ENCODE results near the gene VPS13D. TPM values are rescaled to one million over a fixed set of nuclear protein-coding genes. Genes with fewer than 3 reads are reported as not detected.

The VPS13D gene
- total and polyA plus RNA-seq, 2 experiments from 2014 or later = 10.7 to 34.9 TPM

GRCh38 chr1:12561121-12561520, 331.3 kb downstream of the VPS13D start:
- DNase-seq (ENCODE audit: low spot score) (no peak), ATAC-seq (no peak)
- no peaks in the 10 kb centered on the region for H3K27me3 ChIP-seq (ENCODE audit: insufficient read depth)
- no peak overlapping the region for H3K4me3 ChIP-seq
- no peaks in the 10 kb centered on the region for H3K9me2 ChIP-seq (ENCODE audit: insufficient read depth)
- H3K79me2 ChIP-seq (replicated peaks; ENCODE audit: insufficient read depth) = no peaks in the 10 kb centered on the region
- TF ChIP-seq JUNB (IDR thresholded peaks at IDR 0.05; ENCODE audit: unreplicated experiment) = no peak
- no peak for TF ChIP-seq CTCF (conservative IDR thresholded peaks at IDR 0.05; ENCODE audit: low read depth in 2 of 2)
- TF ChIP-seq NANOG (IDR thresholded peaks at IDR 0.05; ENCODE audit: borderline replicate concordance) = no peak
- TF ChIP-seq EZH2phosphoT487 (IDR thresholded peaks at IDR 0.05; ENCODE audit: unreplicated experiment) = no peak
- no peak for TF ChIP-seq REST (IDR thresholded peaks at IDR 0.05; ENCODE audit: unreplicated experiment)
- no peak for TF ChIP-seq ZNF331 (CRISPR knock-in tag; IDR thresholded peaks at IDR 0.05; ENCODE audit: low read depth)
- no peak for TF ChIP-seq ETS1 (IDR thresholded peaks at IDR 0.05)
- Mint-ChIP-seq H3K27ac (no peak overlapping the region), H3K4me3 (no peak overlapping the region), H3K36me3 (ENCODE audit: low read depth) (peaks cover 32% of the 10 kb centered on the region), H3K4me1 (peaks cover 5% of the 10 kb centered on the region), H3K27me3 (ENCODE audit: insufficient read depth, low read depth, poor library complexity) (peaks cover 3% of the 10 kb centered on the region), H3K9me3 (peaks cover 44% of the 10 kb centered on the region)
- H3K4me2 ChIP-seq = no peak overlapping the region
- peaks cover 4% of the 10 kb centered on the region; the same call in 1 of the 2 replicates for H3K4me1 ChIP-seq (ENCODE audit: insufficient read depth)
- peaks cover 4% of the 10 kb centered on the region; the same call in 1 of the 2 replicates for H3K36me3 ChIP-seq (ENCODE audit: insufficient read depth)
- no peak overlapping the region for H3K27ac ChIP-seq (ENCODE audit: low read depth)
- H2AFZ ChIP-seq = no peak overlapping the region
- no peaks in the 10 kb centered on the region for H4K20me1 ChIP-seq (replicated peaks; ENCODE audit: insufficient read depth)
- H3F3A ChIP-seq (replicated peaks; ENCODE audit: low read depth) = no peaks in the 10 kb centered on the region

Small RNAs within 50 kb of the gene (microRNA-seq; reads per million reads assigned to microRNA genes)
- gene MIR4632 = not detected

Small RNAs within 50 kb of the gene (small RNA-seq; reads per million reads assigned to genes)
- gene MIR4632 (ENCODE audit: low replicate concordance) (not detected), gene RF00156 (ENCODE audit: low replicate concordance) (not detected), gene SNORA59A (ENCODE audit: low replicate concordance) (not detected)

Other genes with a start within 250 kb of the VPS13D start
- 36.0 and 40.4 TPM in 2 replicates for gene MFN2, start 249.6 kb upstream of the VPS13D start, total RNA-seq (2014; rRNA removed; shearing (Covaris generic))
- 15.1 and 15.4 TPM in 2 replicates for gene MFN2, start 249.6 kb upstream of the VPS13D start, polyA plus RNA-seq (2016; fragmentation: Nextera tagmentation; extraction: Ambion mirVana)
- gene MIIP, start 210.5 kb upstream of the VPS13D start, total RNA-seq (2014; rRNA removed; shearing (Covaris generic)) = 99.7 and 117 TPM in 2 replicates
- gene MIIP, start 210.5 kb upstream of the VPS13D start, polyA plus RNA-seq (2016; fragmentation: Nextera tagmentation; extraction: Ambion mirVana) = 81.5 and 86.5 TPM in 2 replicates
- gene TNFRSF8, start 166.7 kb upstream of the VPS13D start, total RNA-seq (2014; rRNA removed; shearing (Covaris generic)) = 26.1 and 28.2 TPM in 2 replicates
- gene TNFRSF8, start 166.7 kb upstream of the VPS13D start, polyA plus RNA-seq (2016; fragmentation: Nextera tagmentation; extraction: Ambion mirVana) = 11.7 and 11.8 TPM in 2 replicates
- 1.8 and 4.1 TPM in 2 replicates for gene TNFRSF1B, start 63.0 kb upstream of the VPS13D start, total RNA-seq (2014; rRNA removed; shearing (Covaris generic))
- 0.68 and 0.91 TPM in 2 replicates for gene TNFRSF1B, start 63.0 kb upstream of the VPS13D start, polyA plus RNA-seq (2016; fragmentation: Nextera tagmentation; extraction: Ambion mirVana)

Measured in GM23338 (cell line).